HG03159 (cell line): ENCODE results near the gene DSCAM.
"Not testable (repeated sequence)": the region's sequence is repeated elsewhere in the genome, so short reads cannot be mapped to it uniquely, and the experiment has no call there.

Source experiments
- ATAC-seq: cut with Tn5 transposase; IDR thresholded peaks from one replicate; pipeline ENCODE4 v1.9.1; 2021; ENCODE audit warnings: mild to moderate bottlenecking, moderate library complexity; ENCODE audit not compliant: unreplicated experiment

Gene DSCAM

GRCh38 chr21:40474513-40474912 lies 372.4 kb downstream of the DSCAM start:
- no peak for ATAC-seq

- ATAC-seq = no peak
Measured at GRCh38 chr21:40472013-40472412, 374.9 kb downstream of the DSCAM start.

GRCh38 chr21:40471103-40471502 lies 375.9 kb downstream of the DSCAM start:
- no peak for ATAC-seq

- ATAC-seq = no peak
Measured at GRCh38 chr21:40466893-40467483, 380.0 kb downstream of the DSCAM start.

- ATAC-seq = no peak
Measured at GRCh38 chr21:40465382-40465781, 381.6 kb downstream of the DSCAM start.

- no peak for ATAC-seq
Measured at GRCh38 chr21:40463176-40463575, 383.8 kb downstream of the DSCAM start.

- ATAC-seq = no peak
Measured at GRCh38 chr21:40461008-40461407, 385.9 kb downstream of the DSCAM start.

- no peak for ATAC-seq
Measured at GRCh38 chr21:40457741-40458140, 389.2 kb downstream of the DSCAM start.

GRCh38 chr21:40454057-40454456 lies 392.9 kb downstream of the DSCAM start:
- ATAC-seq = no peak

GRCh38 chr21:40453183-40453582 lies 393.8 kb downstream of the DSCAM start:
- ATAC-seq = no peak

- ATAC-seq = no peak
Measured at GRCh38 chr21:40452548-40452947, 394.4 kb downstream of the DSCAM start.

GRCh38 chr21:40447016-40447415 lies 399.9 kb downstream of the DSCAM start:
- no peak for ATAC-seq

GRCh38 chr21:40445349-40445921 lies 401.5 kb downstream of the DSCAM start:
- no peak for ATAC-seq

- not testable (repeated sequence) for ATAC-seq
Measured at GRCh38 chr21:40439581-40439980, 407.4 kb downstream of the DSCAM start.

GRCh38 chr21:40438616-40439015 lies 408.3 kb downstream of the DSCAM start:
- ATAC-seq = no peak

- no peak for ATAC-seq
Measured at GRCh38 chr21:40436261-40436660, 410.7 kb downstream of the DSCAM start.

GRCh38 chr21:40433538-40433937 lies 413.4 kb downstream of the DSCAM start:
- no peak for ATAC-seq

GRCh38 chr21:40425981-40426380 lies 421.0 kb downstream of the DSCAM start:
- no peak for ATAC-seq

GRCh38 chr21:40422896-40423635 lies 423.9 kb downstream of the DSCAM start:
- ATAC-seq = no peak

GRCh38 chr21:40421121-40421520 lies 425.8 kb downstream of the DSCAM start:
- no peak for ATAC-seq

- ATAC-seq = no peak
Measured at GRCh38 chr21:40416572-40416971, 430.4 kb downstream of the DSCAM start.

- ATAC-seq = no peak
Measured at GRCh38 chr21:40408561-40408960, 438.4 kb downstream of the DSCAM start.
